ENCODE measurements around the gene CREBBP. TPM values are rescaled to one million over a fixed set of nuclear protein-coding genes. Genes with fewer than 3 reads are reported as not detected.

The CREBBP gene
- total RNA-seq, 1 donor from 2014 or later, result 53.0 TPM

GRCh38 chr16:3858801-3859200 lies 21.7 kb downstream of the CREBBP start:
- TF ChIP-seq EZH2 (IDR thresholded peaks at IDR 0.05; ENCODE audit: insufficient read depth, low read length), result no peak
- no peak for TF ChIP-seq CTCF (IDR thresholded peaks at IDR 0.05; ENCODE audit: insufficient read depth, low read depth, low read length)
- FAIRE-seq (no peak), DNase-seq (ENCODE audit: low read depth) (no peak)
- Histone ChIP-seq H3K9me3 (ENCODE audit: insufficient read depth, low read depth, low read length) (no peaks in the 10 kb centered on the region), H3K4me3 (ENCODE audit: insufficient read depth, low read depth, low read length) (no peak overlapping the region), H3K79me2 (ENCODE audit: insufficient read depth, low read length) (peaks cover 100% of the 10 kb centered on the region), H3K36me3 (ENCODE audit: insufficient read depth, low read length) (no peaks in the 10 kb centered on the region), H3K4me2 (ENCODE audit: low read length) (no peak overlapping the region), H3K27me3 (ENCODE audit: insufficient read depth, low read length) (no peaks in the 10 kb centered on the region), H2AFZ (ENCODE audit: low read depth, low read length) (no peak overlapping the region), H3K9ac (ENCODE audit: low read length) (no peak overlapping the region), H3K4me1 (ENCODE audit: insufficient read depth, low read length) (peaks cover 16% of the 10 kb centered on the region), H3K27ac (ENCODE audit: low read depth, low read length) (no peak overlapping the region), H4K20me1 (ENCODE audit: insufficient read depth, low read length) (peaks cover 100% of the 10 kb centered on the region)
- H3K27me3 Mint-ChIP-seq (ENCODE audit: low read depth, unreplicated experiment), result no peaks in the 10 kb centered on the region
- H3K27ac Mint-ChIP-seq (ENCODE audit: unreplicated experiment), result no peak overlapping the region
- peaks cover 50% of the 10 kb centered on the region for H3K4me1 Mint-ChIP-seq (ENCODE audit: low read depth, unreplicated experiment)
- H3K36me3 Mint-ChIP-seq (ENCODE audit: low read depth, unreplicated experiment), result no peaks in the 10 kb centered on the region
- H3K9me3 Mint-ChIP-seq (ENCODE audit: unreplicated experiment), result no peaks in the 10 kb centered on the region
- no peak overlapping the region for H3K4me3 Mint-ChIP-seq (ENCODE audit: unreplicated experiment)

GRCh38 chr16:3857189-3858043 lies 23.1 kb downstream of the CREBBP start:
- H4K20me1 ChIP-seq (ENCODE audit: insufficient read depth, low read length), result peaks cover 98% of the 10 kb centered on the region
- FAIRE-seq, result no peak
- H3K4me1 Mint-ChIP-seq (ENCODE audit: low read depth, unreplicated experiment), result peaks cover 46% of the 10 kb centered on the region
- no peaks in the 10 kb centered on the region for H3K9me3 Mint-ChIP-seq (ENCODE audit: unreplicated experiment)
- H3K4me3 ChIP-seq (ENCODE audit: insufficient read depth, low read depth, low read length), result no peak overlapping the region
- H3K9me3 ChIP-seq (ENCODE audit: insufficient read depth, low read depth, low read length), result no peaks in the 10 kb centered on the region
- H2AFZ ChIP-seq (ENCODE audit: low read depth, low read length), result no peak overlapping the region
- H3K36me3 ChIP-seq (ENCODE audit: insufficient read depth, low read length), result no peaks in the 10 kb centered on the region
- H3K27me3 ChIP-seq (ENCODE audit: insufficient read depth, low read length), result no peaks in the 10 kb centered on the region
- H3K27ac ChIP-seq (ENCODE audit: low read depth, low read length), result no peak overlapping the region
- no peaks in the 10 kb centered on the region for H3K27me3 Mint-ChIP-seq (ENCODE audit: low read depth, unreplicated experiment)
- no peak for TF ChIP-seq CTCF (IDR thresholded peaks at IDR 0.05; ENCODE audit: insufficient read depth, low read depth, low read length)
- no peak for TF ChIP-seq EZH2 (IDR thresholded peaks at IDR 0.05; ENCODE audit: insufficient read depth, low read length)
- peaks cover 13% of the 10 kb centered on the region for H3K4me1 ChIP-seq (ENCODE audit: insufficient read depth, low read length)
- peak overlapping the region; percentile 31 for H3K27ac Mint-ChIP-seq (ENCODE audit: unreplicated experiment)
- peak overlapping the region; percentile 17 for H3K4me3 Mint-ChIP-seq (ENCODE audit: unreplicated experiment)
- peaks cover 100% of the 10 kb centered on the region for H3K79me2 ChIP-seq (ENCODE audit: insufficient read depth, low read length)
- H3K4me2 ChIP-seq (ENCODE audit: low read length), result peak overlapping the region; percentile 12
- H3K36me3 Mint-ChIP-seq (ENCODE audit: low read depth, unreplicated experiment), result no peaks in the 10 kb centered on the region
- no peak for DNase-seq (ENCODE audit: low read depth)
- no peak overlapping the region for H3K9ac ChIP-seq (ENCODE audit: low read length)

Data from astrocyte (in vitro differentiated cells and primary cell).